Dedifferentiated amniotic fluid mesenchymal stem cell (primary cell): ENCODE results near the gene HCFC1R1.

Experiments
- DNase-seq: peaks from one replicate; pipeline ENCODE4 v3.0.0-alpha.2; 2016; ENCODE audit errors: extremely low spot score

Gene HCFC1R1

GRCh38 chr16:3020247-3020603, 3.5 kb downstream of the HCFC1R1 start, which contains the start of gene TNFRSF12A:
Gene TNFRSF12A, plus strand, starts transcription at chr16:3020368. Its CDS starts 30 bp downstream, at chr16:3020398.
- peak; percentile 60 for DNase-seq

GRCh38 chr16:3019594-3020246, 4.0 kb downstream of the HCFC1R1 start:
- DNase-seq = no peak

GRCh38 chr16:3017794-3018506, 5.8 kb downstream of the HCFC1R1 start, which contains the start of gene CLDN6:
Gene CLDN6, minus strand, starts transcription at chr16:3018183. Its CDS starts 2,162 bp downstream, at chr16:3016021.
- DNase-seq = no peak

- DNase-seq = no peak
Measured at GRCh38 chr16:3017344-3017743, 6.4 kb downstream of the HCFC1R1 start.

GRCh38 chr16:3015865-3016521, 7.7 kb downstream of the HCFC1R1 start:
- no peak for DNase-seq

- no peak for DNase-seq
Measured at GRCh38 chr16:3014971-3015370, 8.8 kb downstream of the HCFC1R1 start.

- no peak for DNase-seq
Measured at GRCh38 chr16:3013998-3014690, 9.6 kb downstream of the HCFC1R1 start.

- no peak for DNase-seq
Measured at GRCh38 chr16:3013491-3013951, 10.2 kb downstream of the HCFC1R1 start.

- no peak for DNase-seq
Measured at GRCh38 chr16:3012828-3013420, 10.8 kb downstream of the HCFC1R1 start, which contains the start of gene CLDN9. Gene CLDN9, plus strand, starts transcription at chr16:3012923. Its CDS starts 440 bp downstream, at chr16:3013363.

GRCh38 chr16:3012246-3012645, 11.5 kb downstream of the HCFC1R1 start:
- no peak for DNase-seq

- no peak for DNase-seq
Measured at GRCh38 chr16:3010510-3010909, 13.2 kb downstream of the HCFC1R1 start.

- no peak for DNase-seq
Measured at GRCh38 chr16:3009568-3010390, 14.0 kb downstream of the HCFC1R1 start.

GRCh38 chr16:3008690-3009037, 15.1 kb downstream of the HCFC1R1 start:
- DNase-seq = no peak

GRCh38 chr16:3007957-3008689, 15.6 kb downstream of the HCFC1R1 start:
- no peak for DNase-seq

GRCh38 chr16:3007059-3007956, 16.4 kb downstream of the HCFC1R1 start:
- DNase-seq = no peak

- DNase-seq = no peak
Measured at GRCh38 chr16:3004781-3005284, 18.9 kb downstream of the HCFC1R1 start.

GRCh38 chr16:3004319-3004718, 19.4 kb downstream of the HCFC1R1 start:
- no peak for DNase-seq

GRCh38 chr16:3003582-3004270, 20.0 kb downstream of the HCFC1R1 start:
- peak; percentile 89 for DNase-seq
